Hematopoietic multipotent progenitor cell treated with erythropoietin and hydrocortisone succinate and interleukin-3 and kit ligand, for 15 days (in vitro differentiated cells): ENCODE measurements around the gene LORICRIN.

ENCODE experiments used
- DNase-seq: peaks from one replicate; pipeline ENCODE4 v3.0.0-alpha.2; 2015; ENCODE audit warnings: low spot score

Gene LORICRIN, protein sequence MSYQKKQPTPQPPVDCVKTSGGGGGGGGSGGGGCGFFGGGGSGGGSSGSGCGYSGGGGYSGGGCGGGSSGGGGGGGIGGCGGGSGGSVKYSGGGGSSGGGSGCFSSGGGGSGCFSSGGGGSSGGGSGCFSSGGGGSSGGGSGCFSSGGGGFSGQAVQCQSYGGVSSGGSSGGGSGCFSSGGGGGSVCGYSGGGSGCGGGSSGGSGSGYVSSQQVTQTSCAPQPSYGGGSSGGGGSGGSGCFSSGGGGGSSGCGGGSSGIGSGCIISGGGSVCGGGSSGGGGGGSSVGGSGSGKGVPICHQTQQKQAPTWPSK

GRCh38 chr1:153259387-153259786, at the start of gene LORICRIN:
LORICRIN (plus strand) TSS chr1:153259687; CDS start chr1:153260950, 1,263 bp downstream.
- no peak for DNase-seq

DNA sequence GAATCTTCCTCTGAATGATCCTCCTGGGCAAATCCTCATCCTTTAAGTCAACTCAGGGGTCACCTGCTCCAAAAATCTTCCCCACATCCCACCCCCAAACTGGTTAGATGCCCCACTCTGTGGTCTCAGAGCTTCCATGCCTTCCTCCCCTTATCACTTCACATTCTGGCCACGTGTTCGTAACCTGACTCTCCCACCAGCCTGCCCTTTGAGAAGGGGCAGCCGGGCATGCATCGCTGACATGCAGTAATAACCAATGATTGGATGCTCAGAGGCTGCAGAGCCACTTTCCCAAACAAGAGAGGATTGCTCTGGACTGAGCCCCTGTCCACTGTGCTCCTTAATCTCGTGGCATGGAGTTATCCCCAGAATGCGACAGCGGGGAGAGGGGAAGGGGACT, 49.3 kb upstream of the LORICRIN start:
- DNase-seq, result no peak

DNA sequence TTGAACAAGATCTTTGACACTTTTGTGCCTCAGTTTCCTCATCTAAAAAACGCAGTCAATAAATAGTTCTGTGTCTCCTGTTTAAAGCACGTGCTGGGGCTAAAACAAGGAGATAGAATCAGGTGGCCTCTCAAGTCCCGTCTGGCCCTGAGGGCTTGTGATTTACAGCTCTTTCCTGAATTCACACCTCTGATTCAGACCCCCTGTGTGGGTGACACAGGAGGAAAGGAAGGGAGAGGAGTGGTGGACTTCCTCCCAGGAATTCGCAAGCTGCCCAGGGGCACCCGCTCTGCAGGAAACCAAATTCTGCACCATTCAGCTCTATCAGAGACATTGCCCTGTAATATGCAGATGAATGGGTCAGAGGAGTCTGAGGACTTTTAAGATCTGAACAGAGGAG, 47.3 kb upstream of the LORICRIN start:
- no peak for DNase-seq

DNA sequence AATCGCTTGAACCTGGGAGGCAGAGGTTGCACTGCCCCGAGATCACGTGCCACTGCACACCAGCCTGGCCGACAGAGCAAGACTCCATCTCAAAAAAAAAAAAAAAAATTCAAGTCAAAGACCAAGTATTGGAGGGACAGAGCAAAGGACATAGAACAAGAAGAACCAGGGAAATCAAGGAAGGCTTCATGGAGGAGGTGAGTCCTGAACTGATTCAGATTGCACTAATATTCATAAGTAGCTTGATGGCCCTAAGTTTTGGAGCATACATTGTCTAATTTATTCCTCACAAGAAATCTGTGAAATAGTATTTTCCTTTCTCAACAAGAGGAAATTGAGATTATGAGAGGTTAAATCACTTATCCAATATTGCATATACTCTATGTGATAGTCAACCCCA, 46.0 kb upstream of the LORICRIN start:
- no peak for DNase-seq

DNA sequence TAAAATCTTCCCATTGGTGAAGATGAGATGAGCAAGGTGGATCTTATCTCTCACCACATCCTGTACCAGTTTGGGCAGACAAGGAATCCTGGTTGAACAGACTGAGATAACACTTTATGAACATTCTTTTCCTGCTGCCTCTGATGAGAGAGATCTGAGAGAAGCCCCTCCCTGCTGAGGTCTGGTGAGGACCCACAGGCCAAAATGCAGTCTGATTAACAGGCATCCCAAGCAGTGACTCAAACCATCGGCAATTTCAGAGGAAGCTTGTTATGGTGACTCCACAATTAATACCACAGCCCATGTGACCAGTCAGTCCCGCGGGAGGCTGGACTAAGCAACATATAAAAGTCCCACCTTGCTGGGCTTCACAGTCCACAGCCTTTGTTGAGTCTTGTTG, 42.3 kb upstream of the LORICRIN start, which contains the start of gene PRR9:
PRR9 (plus strand) TSS at position 373 of the 400 bp plus-strand sequence. CDS start 561 bp downstream, outside the sequence.
- DNase-seq, result no peak

GRCh38 chr1:153217744-153218416, 41.6 kb upstream of the LORICRIN start:
- DNase-seq, result no peak

- no peak for DNase-seq
These were observed 38.7 kb upstream of the LORICRIN start for GRCh38 chr1:153220606-153221303.

DNA sequence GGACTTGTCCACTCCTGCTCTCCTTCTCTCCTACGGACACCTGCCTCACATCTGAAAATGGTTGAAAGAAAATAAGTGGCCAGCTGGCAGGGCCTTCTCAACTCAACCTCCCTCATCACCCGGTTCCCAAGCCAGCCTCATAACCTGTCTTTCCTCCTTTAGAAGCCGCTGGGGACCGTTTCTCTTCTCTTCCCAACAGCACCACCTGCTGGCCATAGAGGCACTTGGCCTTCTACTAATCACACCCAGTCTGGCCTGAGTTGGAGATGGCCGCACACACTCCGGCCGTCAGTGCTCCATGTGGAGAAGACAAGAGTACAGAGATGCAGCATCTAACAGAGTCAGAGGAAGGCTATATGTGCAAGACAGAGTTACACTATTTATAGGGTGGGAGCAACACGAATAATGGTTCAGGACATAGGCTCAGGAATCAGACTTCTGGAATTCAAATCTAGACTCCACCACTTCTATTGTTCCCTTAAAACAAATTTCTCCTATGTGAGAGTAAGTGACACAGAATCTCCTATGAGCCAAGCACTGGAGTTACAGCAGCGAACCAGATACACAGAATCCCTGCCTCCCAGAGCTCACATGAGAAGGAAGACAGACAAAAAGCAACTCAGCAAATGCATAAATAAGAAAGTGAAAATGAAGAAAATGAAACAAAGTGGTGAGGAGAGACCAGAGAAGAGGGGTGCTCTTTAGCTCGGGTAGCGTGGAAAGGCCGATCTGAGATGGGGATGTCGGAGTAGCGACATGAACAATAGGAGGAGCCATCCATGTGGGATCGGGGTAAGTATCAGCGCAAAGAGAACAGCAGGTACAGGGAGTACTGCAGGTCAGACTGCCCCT, 36.2 kb upstream of the LORICRIN start:
- peak; percentile 44 for DNase-seq

GRCh38 chr1:153227810-153228209, 31.7 kb upstream of the LORICRIN start:
- no peak for DNase-seq

- DNase-seq, result no peak
These were observed 31.0 kb upstream of the LORICRIN start for GRCh38 chr1:153228491-153228890.

GRCh38 chr1:153229076-153229829, 30.2 kb upstream of the LORICRIN start:
- peak; percentile 10 for DNase-seq

DNA sequence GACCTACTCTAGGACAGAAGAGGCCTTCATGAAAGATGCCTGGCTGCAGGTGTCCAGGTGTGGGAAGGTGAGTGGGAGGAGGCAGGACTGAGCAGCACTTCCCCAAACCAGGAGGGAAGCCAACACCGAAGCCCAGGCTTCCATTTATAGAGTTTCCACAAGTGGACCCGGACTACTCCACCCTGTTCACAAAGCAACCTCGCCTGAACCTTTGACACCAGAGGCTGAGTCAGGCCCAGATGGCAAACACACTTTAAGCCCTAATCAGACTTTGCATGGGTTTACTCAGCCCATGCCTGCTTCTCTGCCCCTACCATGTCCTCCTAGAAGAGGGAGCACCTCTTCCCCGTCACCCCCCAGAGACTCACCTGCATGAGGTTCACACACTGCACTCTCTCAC, 28.1 kb upstream of the LORICRIN start:
- no peak for DNase-seq

DNA sequence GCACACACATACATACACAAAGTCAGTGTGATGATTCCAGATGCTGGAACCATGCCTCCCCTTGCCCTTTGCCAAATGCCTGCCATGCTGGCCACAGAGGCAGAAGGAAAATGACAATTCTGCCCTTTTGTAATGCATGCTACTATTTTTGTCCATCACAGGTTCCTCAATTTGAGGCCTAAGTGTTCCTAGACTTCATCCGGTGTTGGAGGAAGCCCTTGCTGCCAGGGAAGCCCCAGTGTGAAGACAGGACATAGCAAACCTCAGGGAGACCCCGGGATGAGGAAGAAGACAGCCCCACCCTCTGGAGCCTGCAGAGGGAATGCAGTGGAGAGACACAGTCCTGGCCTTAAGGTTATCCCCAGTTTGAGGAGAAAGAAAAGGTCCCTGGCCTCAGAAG, 27.7 kb upstream of the LORICRIN start:
- no peak for DNase-seq

GRCh38 chr1:153232553-153232952, 26.9 kb upstream of the LORICRIN start:
- DNase-seq, result no peak

GRCh38 chr1:153233448-153233847, 26.0 kb upstream of the LORICRIN start:
- no peak for DNase-seq

DNA sequence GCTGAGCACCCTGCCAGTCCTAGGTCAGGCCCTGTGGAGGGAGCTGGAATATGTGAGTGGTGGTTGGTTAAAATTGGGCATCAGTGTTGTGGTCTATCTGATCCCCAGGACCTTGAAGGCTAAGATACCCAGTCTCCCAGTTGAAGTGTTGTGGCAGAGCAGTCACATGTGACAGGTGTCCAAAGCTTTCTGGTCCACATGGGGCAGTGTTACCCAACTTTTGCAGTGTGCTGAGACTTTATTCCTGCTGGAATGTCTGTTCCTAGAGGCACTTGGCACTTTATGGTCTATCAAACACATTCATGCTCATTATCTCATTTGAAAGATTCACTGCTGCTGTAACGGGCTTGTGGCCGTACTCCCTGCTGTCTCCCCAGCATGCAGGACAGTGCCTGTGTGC, 21.0 kb upstream of the LORICRIN start:
- DNase-seq, result no peak

- no peak for DNase-seq
These were observed 17.3 kb upstream of the LORICRIN start for GRCh38 chr1:153242160-153242559.

GRCh38 chr1:153245466-153245865, 14.0 kb upstream of the LORICRIN start:
- DNase-seq, result no peak

DNA sequence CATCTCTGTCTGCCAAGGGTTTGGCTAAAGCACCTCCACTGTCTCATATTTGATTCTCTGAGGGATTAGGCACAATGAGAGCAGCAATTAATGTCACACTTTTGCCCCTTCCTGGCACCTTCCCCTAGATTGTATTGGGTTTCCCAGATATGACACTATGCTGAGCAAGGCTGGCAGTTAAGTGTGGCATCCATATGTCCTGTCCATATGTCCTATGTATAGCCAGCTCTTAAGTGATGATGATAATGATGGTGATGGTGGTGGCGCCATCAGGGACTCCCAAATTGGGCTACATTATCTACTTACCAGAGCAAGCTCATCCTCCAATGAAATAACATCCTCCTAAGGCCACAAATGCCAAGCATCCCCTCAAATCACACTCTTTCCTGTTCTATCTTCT, 13.5 kb upstream of the LORICRIN start:
- no peak for DNase-seq

DNA sequence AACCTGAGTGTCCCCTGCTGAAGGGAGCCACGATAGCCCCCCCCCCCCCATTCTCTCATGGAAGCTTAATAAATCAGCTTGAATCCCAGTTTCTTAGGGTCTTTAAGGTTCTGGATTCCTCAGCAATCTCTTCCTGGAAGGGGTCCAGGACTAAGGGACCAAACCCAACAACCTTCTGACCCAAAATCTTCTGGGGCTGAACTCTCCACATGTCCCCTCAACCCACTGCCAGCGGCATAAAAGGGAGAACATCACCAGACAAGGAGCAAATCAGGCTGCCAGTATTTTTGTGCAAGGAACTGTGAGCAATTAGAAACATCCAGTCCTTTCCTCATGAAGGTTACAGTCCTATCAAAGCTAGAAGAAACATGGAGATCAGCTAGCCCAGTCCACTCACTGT, 12.7 kb upstream of the LORICRIN start:
- no peak for DNase-seq

DNA sequence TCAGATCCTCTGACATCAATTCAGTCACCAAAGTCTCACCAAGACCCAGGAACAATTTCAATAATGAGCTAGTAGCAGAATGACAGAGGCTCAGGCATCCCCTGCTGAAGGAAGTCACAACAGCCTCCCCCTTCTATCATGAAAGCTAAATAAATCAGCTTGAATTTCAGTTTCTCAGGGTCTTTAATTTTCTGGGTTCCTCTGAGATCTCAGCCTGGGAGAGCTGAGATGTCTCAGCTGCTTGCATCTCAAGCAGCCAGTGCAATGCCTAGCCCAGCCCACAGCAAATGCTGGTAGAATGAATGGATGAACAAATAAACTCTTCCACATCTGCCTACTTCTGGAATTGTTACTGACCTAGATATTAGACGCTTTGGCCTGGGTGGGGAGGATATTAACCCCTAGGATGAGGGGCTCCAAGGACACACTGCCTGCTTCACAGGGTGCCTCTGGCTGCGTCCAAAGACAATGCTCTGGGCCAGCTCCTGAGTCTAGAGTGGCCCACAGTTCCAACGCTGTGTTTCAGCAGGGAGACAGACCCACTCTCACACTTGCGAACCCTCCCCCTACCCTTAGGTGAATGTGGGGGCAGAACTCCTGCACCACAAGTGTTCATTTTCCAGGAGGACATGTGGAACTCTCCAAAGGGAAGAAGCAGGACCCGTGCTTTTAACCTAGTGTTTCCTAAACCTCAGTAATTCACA, 11.2 kb upstream of the LORICRIN start:
- no peak for DNase-seq
